ENCODE results near the gene ZDHHC24.
"Not testable (repeated sequence)": the region's sequence is repeated elsewhere in the genome, so short reads cannot be mapped to it uniquely, and the experiment has no call there.

GRCh38 chr11:66540598-66540997, 5.2 kb downstream of the ZDHHC24 start:
- not testable (repeated sequence) for TF ChIP-seq CTCF, POLR2A (IDR thresholded peaks at IDR 0.05)

All from right lobe of liver (tissue), 4 donors.